Measurements from ENCODE around the gene PPM1L. TPM values are rescaled to one million over a fixed set of nuclear protein-coding genes. Genes with fewer than 3 reads are reported as not detected.

Gene PPM1L
- polyA plus RNA-seq, 1 donor (not counting 4 experiments of a cell fraction or from before 2014, with no cell fraction given), result 0.58 TPM

- TF ChIP-seq EZH2 (IDR thresholded peaks at IDR 0.05; ENCODE audit: low read length), result no peak
- no peak for TF ChIP-seq CTCF (optimal IDR thresholded peaks at IDR 0.05 in 1 of 3, IDR thresholded peaks at IDR 0.05 in 1 of 3, conservative IDR thresholded peaks at IDR 0.05 in 1 of 3; ENCODE audit: extremely low read depth in 1 of 3, insufficient read depth in 2 of 3, low read length in 3 of 3)
- Histone ChIP-seq H3K9me3 (ENCODE audit: control insufficient read depth, low read depth, low read length) (no peaks in the 10 kb centered on the region), H3K79me2 (ENCODE audit: control insufficient read depth, insufficient read depth, low read length) (no peaks in the 10 kb centered on the region), H3K4me1 (ENCODE audit: control insufficient read depth, extremely low read depth, insufficient read depth, low read length) (no peaks in the 10 kb centered on the region), H3K27me3 (ENCODE audit: control insufficient read depth, extremely low read depth, insufficient read depth, low read length) (no peaks in the 10 kb centered on the region), H3K4me2 (ENCODE audit: control insufficient read depth, extremely low read depth, insufficient read depth, low read depth, low read length) (no peak overlapping the region), H3K9ac (ENCODE audit: control insufficient read depth, extremely low read depth, insufficient read depth, low read length) (no peak overlapping the region), H2AFZ (ENCODE audit: control insufficient read depth, low read length) (no peak overlapping the region), H4K20me1 (ENCODE audit: control insufficient read depth, extremely low read depth, insufficient read depth, low read length) (no peaks in the 10 kb centered on the region), H3K27ac (ENCODE audit: control insufficient read depth, insufficient read depth, low read length) (no peak overlapping the region), H3K9me1 (ENCODE audit: control insufficient read depth, extremely low read depth, insufficient read depth, low read length) (no peaks in the 10 kb centered on the region), H3K36me3 (ENCODE audit: control insufficient read depth in 2 of 2, extremely low read depth in 1 of 2, insufficient read depth in 2 of 2, low read length in 2 of 2) (no peaks in the 10 kb centered on the region), H3K4me3 (ENCODE audit: control insufficient read depth in 2 of 3, extremely low read depth in 1 of 3, insufficient read depth in 2 of 3, low read depth in 1 of 3, low read length in 3 of 3) (no peak overlapping the region)
- DNase-seq (ENCODE audit: low read depth, low spot score), result no peak
- dilution Hi-C loops (cut with MboI; ENCODE audit: extremely low pct_ligation_motif_present, low sequenced_read_pairs), result no loop called here
- no peak for FAIRE-seq
These were observed 370.5 kb downstream of the PPM1L start for GRCh38 chr3:161126495-161126894.

Other genes with a start within 250 kb of the PPM1L start
- 25.4 to 42.0 TPM (median 34.2 TPM) in 3 replicates for gene KPNA4, start 190.7 kb upstream of the PPM1L start, polyA plus RNA-seq
- 0.76 to 2.4 TPM (median 1.6 TPM) in 3 replicates for gene ARL14, start 79.1 kb upstream of the PPM1L start, polyA plus RNA-seq

All from keratinocyte (primary cell).